Measurements from ENCODE around the gene TSG101. TPM values are rescaled to one million over a fixed set of nuclear protein-coding genes. Genes with fewer than 3 reads are reported as not detected.

Gene TSG101
- total RNA-seq, 1 donor from 2014 or later, result 45.7 TPM

GRCh38 chr11:18493310-18493709 is 33.4 kb downstream of the TSG101 start:
- Mint-ChIP-seq H3K4me1 (peaks cover 8% of the 10 kb centered on the region), H3K27me3 (ENCODE audit: low read depth) (no peaks in the 10 kb centered on the region), H3K9me3 (no peaks in the 10 kb centered on the region), H3K4me3 (no peak overlapping the region), H3K36me3 (peaks cover 33% of the 10 kb centered on the region), H3K27ac (peak overlapping the region; percentile 64)
- no peak for DNase-seq (ENCODE audit: low spot score in 2 of 2, unreplicated experiment in 2 of 2)
- TF ChIP-seq CTCF (IDR thresholded peaks at IDR 0.05; ENCODE audit: unreplicated experiment), result no peak

DNA sequence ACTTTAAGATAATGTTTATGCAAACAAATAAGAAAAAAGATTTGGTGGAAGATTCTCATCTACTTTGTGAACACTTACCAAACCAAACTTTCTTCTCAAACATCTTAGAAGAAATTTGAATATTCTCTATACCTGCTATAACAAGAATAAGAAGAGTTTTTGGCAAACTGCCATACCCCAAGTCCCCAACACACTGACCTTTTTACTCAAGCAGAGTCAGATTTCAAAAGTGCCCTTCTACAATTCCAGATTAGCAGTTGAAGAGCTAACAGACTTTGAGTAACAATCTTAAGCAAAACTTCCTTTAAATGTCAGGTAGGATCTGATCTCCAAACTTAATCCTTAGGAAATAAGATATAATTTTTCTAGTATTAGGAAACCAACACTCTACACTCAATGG is 33.9 kb downstream of the TSG101 start:
- Mint-ChIP-seq H3K4me1 (peaks cover 8% of the 10 kb centered on the region), H3K27ac (peak overlapping the region; percentile 64), H3K9me3 (no peaks in the 10 kb centered on the region), H3K27me3 (ENCODE audit: low read depth) (no peaks in the 10 kb centered on the region), H3K36me3 (peaks cover 34% of the 10 kb centered on the region), H3K4me3 (no peak overlapping the region)
- no peak for DNase-seq (ENCODE audit: low spot score in 2 of 2, unreplicated experiment in 2 of 2)
- TF ChIP-seq CTCF (IDR thresholded peaks at IDR 0.05; ENCODE audit: unreplicated experiment), result no peak

GRCh38 chr11:18491924-18492323 is 34.8 kb downstream of the TSG101 start:
- TF ChIP-seq CTCF (IDR thresholded peaks at IDR 0.05; ENCODE audit: unreplicated experiment), result no peak
- Mint-ChIP-seq H3K4me3 (no peak overlapping the region), H3K27ac (no peak overlapping the region), H3K27me3 (ENCODE audit: low read depth) (no peaks in the 10 kb centered on the region), H3K4me1 (peaks cover 8% of the 10 kb centered on the region), H3K9me3 (no peaks in the 10 kb centered on the region), H3K36me3 (peaks cover 37% of the 10 kb centered on the region)
- DNase-seq (ENCODE audit: low spot score in 2 of 2, unreplicated experiment in 2 of 2), result no peak

DNA sequence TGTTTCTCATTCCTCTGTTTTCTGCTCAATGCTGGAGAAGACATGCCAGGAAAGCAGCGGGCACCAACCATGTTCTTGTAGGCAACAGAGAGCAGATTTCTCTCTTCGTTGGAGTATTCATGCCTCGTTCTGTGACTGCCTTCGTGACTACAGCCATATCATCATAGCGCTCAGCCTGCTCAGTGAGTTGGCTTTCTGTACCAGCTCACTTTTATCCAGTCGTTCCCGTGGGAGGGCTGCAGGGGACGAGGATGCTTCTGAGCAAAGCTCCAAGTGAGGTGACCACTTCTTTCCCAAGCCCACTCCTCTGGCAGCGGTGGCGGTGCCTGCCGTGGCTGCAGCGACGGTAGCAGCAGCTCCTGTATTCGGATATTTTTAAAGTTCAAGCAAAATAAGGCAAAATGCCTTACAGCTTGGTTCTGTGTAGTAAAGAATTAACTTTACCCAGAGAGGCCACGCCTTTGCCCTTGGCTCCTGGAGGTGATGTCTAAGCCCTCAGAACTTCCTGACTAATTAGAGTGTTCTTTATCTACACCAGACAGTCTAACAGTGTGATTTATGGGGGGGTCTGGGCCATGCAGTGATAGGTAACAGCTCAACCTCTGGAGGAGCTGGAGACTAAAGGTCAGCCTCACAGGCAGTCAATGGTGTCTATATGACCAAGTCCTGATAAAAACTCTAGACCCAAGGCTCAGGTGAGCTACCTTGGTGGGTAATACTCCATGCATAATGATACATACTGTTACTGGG is 35.8 kb downstream of the TSG101 start:
- Mint-ChIP-seq H3K27me3 (ENCODE audit: low read depth) (no peaks in the 10 kb centered on the region), H3K9me3 (no peaks in the 10 kb centered on the region), H3K36me3 (peaks cover 36% of the 10 kb centered on the region), H3K27ac (no peak overlapping the region), H3K4me1 (peaks cover 8% of the 10 kb centered on the region), H3K4me3 (no peak overlapping the region)
- TF ChIP-seq CTCF (IDR thresholded peaks at IDR 0.05; ENCODE audit: unreplicated experiment), result no peak
- no peak for DNase-seq (ENCODE audit: low spot score in 2 of 2, unreplicated experiment in 2 of 2)

DNA sequence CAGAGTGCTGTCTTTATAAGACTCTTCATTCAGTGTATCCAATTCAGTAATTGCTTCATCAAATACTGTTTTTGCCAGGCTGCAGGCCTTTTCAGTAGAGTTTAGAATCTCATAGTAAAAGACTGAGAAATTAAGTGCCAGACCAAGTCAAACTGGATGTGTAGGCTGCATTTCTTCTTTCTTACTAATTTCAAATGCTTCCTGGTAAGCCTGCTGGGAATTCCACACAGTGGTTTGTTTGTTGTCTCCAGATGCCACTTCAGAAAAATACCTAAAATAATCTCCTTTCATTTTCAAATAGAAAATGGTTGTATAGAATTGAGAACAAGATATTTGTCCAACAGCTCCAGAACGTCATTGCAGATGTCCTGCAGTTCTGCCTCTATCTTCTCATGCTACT is 36.4 kb downstream of the TSG101 start:
- no peak for DNase-seq (ENCODE audit: low spot score in 2 of 2, unreplicated experiment in 2 of 2)
- Mint-ChIP-seq H3K4me3 (no peak overlapping the region), H3K36me3 (peaks cover 34% of the 10 kb centered on the region), H3K9me3 (no peaks in the 10 kb centered on the region), H3K4me1 (peaks cover 8% of the 10 kb centered on the region), H3K27me3 (ENCODE audit: low read depth) (no peaks in the 10 kb centered on the region), H3K27ac (peak overlapping the region; percentile 14)
- no peak for TF ChIP-seq CTCF (IDR thresholded peaks at IDR 0.05; ENCODE audit: unreplicated experiment)
